Activated T-cell treated with anti-CD3 and anti-CD28 coated beads, Interleukin-2, amount 50 U/mL, for 4 hours (primary cell): ENCODE data around the gene MPHOSPH8. TPM values are rescaled to one million over a fixed set of nuclear protein-coding genes. Genes with fewer than 3 reads are reported as not detected.
A peak's percentile ranks its signal among the peaks of the same experiment; 100 is the strongest.
"Not testable (repeated sequence)": the region's sequence is repeated elsewhere in the genome, so short reads cannot be mapped to it uniquely, and the experiment has no call there.

Experiments
- ATAC-seq, 2 donors: fragments of 200-7000 bp; cut with Tn5 transposase; one replicate each; pipeline ENCODE4 v1.10.0; 2021
- DNase-seq: peaks from one replicate; pipeline ENCODE4 v3.0.0-alpha.2; 2020
- H3K27me3 Mint-ChIP-seq: one replicate; pipeline ENCODE4 v1.8.0; 2021; ENCODE audit warnings: low read depth, mixed read lengths
- H3K36me3 Mint-ChIP-seq: one replicate; pipeline ENCODE4 v1.8.0; 2022; ENCODE audit warnings: mixed read lengths; ENCODE audit not compliant: insufficient read depth
- H3K4me1 Mint-ChIP-seq: one replicate; pipeline ENCODE4 v1.8.0; 2021; ENCODE audit warnings: low read depth, mixed read lengths
- H3K4me3 Mint-ChIP-seq: one replicate; pipeline ENCODE4 v1.8.0; 2021; ENCODE audit warnings: mild to moderate bottlenecking, moderate library complexity, mixed read lengths
- H3K9me3 Mint-ChIP-seq: one replicate; pipeline ENCODE4 v1.8.0; 2021; ENCODE audit warnings: mixed read lengths
- total RNA-seq, 3 donors: library from RNA; stranded (reverse); gene quantifications; one replicate each; pipeline ENCODE4 v1.2.1, GENCODE V29; 2021

Gene MPHOSPH8
- total RNA-seq, 3 donors from 2014 or later = 26.6 to 30.3 (median 29.9) TPM

DNA sequence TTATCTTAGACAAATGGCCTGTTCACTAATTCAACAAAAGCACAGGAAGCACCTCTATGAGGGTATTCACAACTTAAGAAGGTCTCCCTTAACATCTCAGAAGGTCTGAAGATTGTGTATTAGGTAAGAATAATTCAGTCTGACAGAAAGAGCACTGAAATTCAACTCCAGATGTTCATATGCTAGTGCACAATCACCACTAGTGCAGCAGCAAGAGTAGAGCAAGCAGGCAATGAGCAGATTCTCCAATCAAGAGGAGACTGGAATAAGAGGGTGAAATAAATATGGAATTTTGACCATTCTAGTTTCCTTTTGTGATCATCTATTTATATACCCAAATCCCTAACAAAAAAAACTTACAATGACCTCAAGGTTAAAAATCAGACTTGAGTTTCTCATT is 52.0 kb downstream of the MPHOSPH8 start:
- H3K9me3 Mint-ChIP-seq = no peaks in the 10 kb centered on the region
- no peaks in the 10 kb centered on the region for H3K27me3 Mint-ChIP-seq
- H3K4me3 Mint-ChIP-seq = no peak overlapping the region
- no peak for ATAC-seq
- H3K4me1 Mint-ChIP-seq = peaks cover 19% of the 10 kb centered on the region
- H3K36me3 Mint-ChIP-seq = peaks cover 11% of the 10 kb centered on the region
- no peak for DNase-seq

DNA sequence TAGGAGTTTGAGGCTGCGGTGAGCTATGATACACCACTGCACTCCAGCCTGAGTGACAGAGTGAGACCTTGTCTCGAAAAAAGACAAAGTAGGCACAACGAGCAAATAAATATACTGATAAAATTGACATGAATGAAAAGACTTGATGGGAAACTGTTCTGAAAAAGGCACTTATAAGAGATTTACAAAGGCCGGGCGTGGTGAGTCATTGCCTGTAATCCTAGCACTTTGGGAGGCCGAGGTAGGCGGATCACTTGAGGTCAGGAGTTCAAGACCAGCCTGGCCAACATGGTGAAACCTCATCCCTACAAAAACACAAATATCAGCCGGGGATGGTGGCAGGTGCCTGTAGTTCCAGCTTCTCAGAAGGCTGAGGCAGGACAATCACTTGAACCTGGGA is 58.0 kb downstream of the MPHOSPH8 start:
- DNase-seq, H3K9me3 Mint-ChIP-seq, H3K27me3 Mint-ChIP-seq, H3K4me3 Mint-ChIP-seq, H3K4me1 Mint-ChIP-seq, ATAC-seq: not testable (repeated sequence)
- H3K36me3 Mint-ChIP-seq = peaks cover 28% of the 10 kb centered on the region

DNA sequence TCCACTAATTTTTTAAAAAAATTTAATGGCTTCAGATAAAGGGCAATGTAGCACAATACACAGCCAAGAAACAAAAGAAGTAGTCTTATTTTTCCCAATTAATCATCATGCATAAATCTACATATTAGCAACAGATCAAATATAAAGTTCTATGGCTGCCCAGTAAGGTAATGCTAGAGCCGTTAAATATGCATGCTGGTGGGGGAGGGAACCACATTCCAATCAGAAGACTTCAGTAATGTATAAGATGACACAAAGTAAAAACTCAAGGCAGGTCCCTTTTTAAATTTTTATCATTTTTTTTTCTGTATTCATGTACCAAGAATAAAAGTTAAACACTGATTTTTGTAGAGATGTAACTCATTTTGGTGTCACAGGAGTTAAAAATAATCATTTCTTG is 62.0 kb downstream of the MPHOSPH8 start:
- Mint-ChIP-seq H3K4me1 (peaks cover 7% of the 10 kb centered on the region), H3K9me3 (no peaks in the 10 kb centered on the region), H3K36me3 (peaks cover 22% of the 10 kb centered on the region), H3K4me3 (no peak overlapping the region), H3K27me3 (no peaks in the 10 kb centered on the region)
- ATAC-seq = no peak
- no peak for DNase-seq

DNA sequence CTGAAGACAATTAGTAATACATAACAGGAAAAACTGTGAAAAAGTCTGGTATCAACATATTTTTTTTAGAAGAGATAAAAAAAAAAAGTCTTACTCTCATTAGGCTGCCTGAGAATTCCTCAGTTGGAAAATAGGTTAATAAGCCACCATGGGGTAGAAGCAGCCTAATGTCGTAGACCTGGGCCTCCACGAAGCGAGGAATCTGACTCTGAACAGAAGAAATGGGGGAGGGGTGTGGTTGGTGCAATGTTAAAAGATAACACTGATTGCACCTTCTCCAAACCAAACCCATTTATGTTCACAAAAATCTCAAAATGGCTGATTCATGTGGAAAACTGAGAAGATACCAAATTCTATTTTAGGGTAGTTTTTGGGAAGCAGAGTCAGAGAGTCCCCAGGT is 62.4 kb downstream of the MPHOSPH8 start:
- Mint-ChIP-seq H3K4me1 (peaks cover 3% of the 10 kb centered on the region), H3K27me3 (no peaks in the 10 kb centered on the region), H3K4me3 (no peak overlapping the region), H3K36me3 (peaks cover 19% of the 10 kb centered on the region), H3K9me3 (no peaks in the 10 kb centered on the region)
- DNase-seq (no peak), ATAC-seq (no peak)

DNA sequence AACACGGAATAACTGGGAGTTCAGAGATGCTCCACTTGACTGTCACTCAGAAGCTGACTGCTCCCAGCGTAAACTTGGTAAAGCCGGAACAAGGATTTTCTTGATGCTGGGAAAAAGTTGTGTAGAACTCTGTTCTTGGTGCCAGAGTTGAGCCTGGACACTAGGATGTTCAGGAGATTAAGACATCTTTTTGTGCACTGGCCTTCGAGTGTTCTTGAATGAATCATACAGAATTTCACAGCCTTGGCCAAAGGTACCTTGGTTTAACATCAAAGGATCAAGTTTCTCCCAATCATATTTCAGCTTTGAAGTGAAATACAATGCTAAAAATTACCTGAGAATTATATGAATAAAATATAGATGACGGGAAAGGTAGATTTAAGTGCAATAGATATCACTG is 67.5 kb downstream of the MPHOSPH8 start:
- not testable (repeated sequence) for H3K4me3 Mint-ChIP-seq, H3K27me3 Mint-ChIP-seq, H3K4me1 Mint-ChIP-seq

DNA sequence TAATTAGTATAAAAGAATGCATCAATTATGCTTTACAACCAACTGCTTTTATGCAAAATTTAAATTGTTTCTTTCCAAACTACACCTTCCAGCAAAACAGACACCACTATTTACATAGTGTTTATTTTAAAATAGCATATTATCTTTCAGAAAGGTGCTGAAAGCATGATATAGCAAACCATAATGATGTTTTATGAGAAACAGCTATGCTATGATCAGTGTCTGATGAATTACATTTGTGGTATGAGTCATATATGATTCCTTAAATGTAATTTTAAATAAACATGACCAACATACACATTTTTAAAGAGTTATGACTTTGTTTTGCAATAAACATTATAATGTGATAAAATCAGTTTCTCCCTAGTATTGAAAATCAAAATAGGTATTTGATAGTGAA is 68.2 kb downstream of the MPHOSPH8 start:
- H3K4me1 Mint-ChIP-seq, H3K27me3 Mint-ChIP-seq, H3K9me3 Mint-ChIP-seq, DNase-seq, ATAC-seq, H3K36me3 Mint-ChIP-seq, H3K4me3 Mint-ChIP-seq: not testable (repeated sequence)

More for the DNA sequence above, 67.5 kb downstream of the MPHOSPH8 start:
- not testable (repeated sequence) for DNase-seq, ATAC-seq, H3K36me3 Mint-ChIP-seq, H3K9me3 Mint-ChIP-seq

DNA sequence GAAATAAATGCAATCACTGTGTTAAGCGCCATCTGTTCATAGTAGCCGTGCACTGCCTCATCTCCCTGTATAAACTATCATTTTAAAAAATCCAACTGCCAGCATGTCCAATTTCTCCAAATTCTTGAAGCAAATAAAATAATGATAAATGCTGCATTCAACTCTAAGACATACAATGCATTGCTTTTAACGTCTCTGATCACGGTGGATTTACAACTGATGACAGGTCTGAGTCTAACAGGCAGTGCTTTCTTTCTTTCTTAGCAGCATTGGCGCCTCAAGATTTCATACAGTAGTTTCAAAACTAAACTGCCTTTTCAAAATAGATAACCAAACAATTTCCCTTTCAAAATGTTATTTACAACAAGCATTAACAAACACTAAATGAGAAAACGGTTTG is 70.8 kb downstream of the MPHOSPH8 start:
- H3K36me3 Mint-ChIP-seq, H3K27me3 Mint-ChIP-seq, H3K4me1 Mint-ChIP-seq: not testable (repeated sequence)

DNA sequence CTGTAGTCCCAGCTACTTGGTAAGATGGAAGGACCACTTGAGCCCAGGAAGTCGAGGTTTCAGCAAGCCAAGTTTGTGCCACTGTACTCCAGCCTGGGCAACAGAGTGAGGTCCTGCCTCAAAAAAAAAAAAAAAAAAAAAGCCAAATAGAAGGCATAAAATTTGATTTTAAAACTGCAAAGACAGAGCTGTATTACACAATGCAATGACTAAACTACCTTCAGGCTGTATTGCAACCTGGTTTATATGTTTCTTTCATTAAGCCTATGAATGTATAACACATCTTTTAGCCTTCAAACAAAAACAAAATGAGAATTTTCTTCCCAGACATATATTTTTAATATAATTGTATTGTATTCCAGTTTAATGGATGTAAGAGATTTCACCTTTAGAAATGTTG is 75.6 kb downstream of the MPHOSPH8 start:
- not testable (repeated sequence) for H3K36me3 Mint-ChIP-seq, H3K4me3 Mint-ChIP-seq, DNase-seq, ATAC-seq, H3K27me3 Mint-ChIP-seq, H3K9me3 Mint-ChIP-seq
- peaks cover 12% of the 10 kb centered on the region for H3K4me1 Mint-ChIP-seq

More for the DNA sequence above, 70.8 kb downstream of the MPHOSPH8 start:
- not testable (repeated sequence) for ATAC-seq, H3K9me3 Mint-ChIP-seq, DNase-seq, H3K4me3 Mint-ChIP-seq

DNA sequence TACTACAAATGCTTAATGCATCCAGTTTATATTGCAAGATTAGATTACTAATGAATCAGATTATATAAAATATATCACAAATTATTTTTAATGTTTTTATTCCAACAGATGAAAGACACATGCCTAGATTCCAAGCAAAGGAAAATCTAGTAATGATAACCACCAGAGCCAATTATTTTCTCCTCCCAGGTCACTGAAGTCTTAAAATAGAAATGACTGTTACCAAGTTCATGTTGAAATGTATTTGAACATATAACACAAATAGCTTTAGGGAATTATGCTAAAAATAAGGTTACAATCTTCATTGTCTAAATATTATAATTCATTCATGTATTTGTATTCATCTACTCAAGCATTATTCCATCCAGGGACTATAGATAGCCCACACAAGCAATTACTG is 76.3 kb downstream of the MPHOSPH8 start:
- H3K9me3 Mint-ChIP-seq, DNase-seq, H3K36me3 Mint-ChIP-seq, ATAC-seq, H3K27me3 Mint-ChIP-seq, H3K4me3 Mint-ChIP-seq: not testable (repeated sequence)
- H3K4me1 Mint-ChIP-seq = peaks cover 15% of the 10 kb centered on the region

DNA sequence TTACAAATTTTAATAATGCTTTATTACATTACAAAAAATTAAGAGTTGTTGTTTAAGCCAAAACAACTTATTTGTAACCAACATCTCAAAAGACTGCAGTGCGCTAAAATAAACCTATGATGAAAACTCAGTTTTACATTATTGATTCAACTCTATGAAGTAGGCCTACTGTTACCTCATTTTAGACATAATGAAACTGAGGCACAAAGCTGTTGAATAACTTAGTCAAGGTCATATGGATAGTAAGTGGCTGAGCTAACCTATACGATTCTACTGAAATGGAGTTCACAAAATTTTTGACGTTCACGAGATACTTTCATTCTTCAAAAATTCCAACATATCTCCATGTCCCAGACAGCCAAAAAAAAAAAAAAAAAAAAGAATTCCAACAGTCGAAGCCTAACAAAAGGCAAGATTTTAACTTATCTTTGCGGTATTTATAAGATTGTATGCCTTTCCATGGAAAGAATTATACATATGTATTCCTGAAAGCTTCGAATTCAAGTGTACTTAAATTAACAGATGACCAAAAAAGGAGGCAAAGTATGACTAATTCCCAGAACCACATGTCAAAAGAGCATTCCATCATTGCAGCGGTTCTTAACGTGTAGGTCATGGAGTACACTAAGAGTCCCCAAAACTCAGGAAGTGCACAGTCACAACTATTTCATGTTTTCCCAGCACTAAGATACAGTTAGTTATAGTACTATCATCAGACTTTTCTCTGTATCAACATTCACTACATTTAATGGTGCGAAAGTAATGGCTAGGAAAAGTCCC is 79.9 kb downstream of the MPHOSPH8 start:
- DNase-seq (no peak), ATAC-seq (peak; percentile 46 to 76)
- Mint-ChIP-seq H3K36me3 (peaks cover 10% of the 10 kb centered on the region), H3K4me1 (peaks cover 15% of the 10 kb centered on the region), H3K27me3 (no peaks in the 10 kb centered on the region), H3K9me3 (no peaks in the 10 kb centered on the region), H3K4me3 (no peak overlapping the region)

DNA sequence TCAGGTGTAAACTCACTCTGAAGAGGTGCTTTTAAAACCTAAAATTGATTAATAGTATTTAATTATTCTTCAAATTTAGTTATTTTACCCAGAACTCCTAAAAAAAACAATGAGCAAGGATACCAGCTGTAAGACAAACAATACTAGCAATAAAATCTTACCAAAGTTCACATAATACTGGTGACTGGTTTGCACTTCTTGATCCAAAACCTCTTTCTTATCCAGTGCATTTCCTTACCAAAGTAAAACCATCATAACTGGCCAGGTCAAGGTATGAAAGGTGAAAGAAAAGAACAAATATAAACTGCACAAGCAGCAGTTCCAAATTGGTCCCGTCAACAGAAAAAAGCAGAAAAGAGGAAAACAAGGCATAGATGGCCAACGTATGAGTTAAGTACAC is 86.6 kb downstream of the MPHOSPH8 start:
- DNase-seq (no peak), ATAC-seq (no peak)
- peaks cover 8% of the 10 kb centered on the region for H3K4me1 Mint-ChIP-seq
- H3K4me3 Mint-ChIP-seq = no peak overlapping the region
- H3K27me3 Mint-ChIP-seq = no peaks in the 10 kb centered on the region
- H3K9me3 Mint-ChIP-seq = no peaks in the 10 kb centered on the region
- H3K36me3 Mint-ChIP-seq = peaks cover 23% of the 10 kb centered on the region

Other genes starting within 250 kb of the MPHOSPH8 start
- gene TPTE2, start 72.1 kb upstream of the MPHOSPH8 start, total RNA-seq = not detected
- 10 to 100 TPM; 75.9 to 80.0 (median 75.9) TPM for gene PSPC1, start 149.3 kb downstream of the MPHOSPH8 start, total RNA-seq
- gene ZMYM5, start 230.0 kb downstream of the MPHOSPH8 start, total RNA-seq = 1 to 10 TPM; 6.7 to 9.2 (median 7.6) TPM